ENCODE data around the gene PIP5K1C.

The PIP5K1C gene

GRCh38 chr19:3708207-3708931 lies 8.1 kb upstream of the PIP5K1C start, which contains the start of gene TJP3:
Gene TJP3, plus strand, starts transcription at chr19:3708384. Its CDS starts 20,049 bp downstream, at chr19:3728433.
- no peak for TF ChIP-seq CTCF (conservative IDR thresholded peaks at IDR 0.05; ENCODE audit: low read length)
- H3K4me3 ChIP-seq (ENCODE audit: low read length) = no peak within 1 kb of the TSS
- no peak for DNase-seq (ENCODE audit: low read depth)

- no peak for DNase-seq (ENCODE audit: low read depth)
- no peak for TF ChIP-seq CTCF (conservative IDR thresholded peaks at IDR 0.05; ENCODE audit: low read length)
These were observed 7.6 kb upstream of the PIP5K1C start for GRCh38 chr19:3707868-3708206.

GRCh38 chr19:3701200-3701599 lies 932 bp upstream of the PIP5K1C start:
- DNase-seq (ENCODE audit: low read depth) = no peak
- H3K4me3 ChIP-seq (ENCODE audit: low read length) = no peak overlapping the region
- no peak for TF ChIP-seq CTCF (conservative IDR thresholded peaks at IDR 0.05; ENCODE audit: low read length)

More at GRCh38 chr19:3707868-3708206, 7.6 kb upstream of the PIP5K1C start:
- H3K4me3 ChIP-seq (ENCODE audit: low read length) = no peak overlapping the region

DNA sequence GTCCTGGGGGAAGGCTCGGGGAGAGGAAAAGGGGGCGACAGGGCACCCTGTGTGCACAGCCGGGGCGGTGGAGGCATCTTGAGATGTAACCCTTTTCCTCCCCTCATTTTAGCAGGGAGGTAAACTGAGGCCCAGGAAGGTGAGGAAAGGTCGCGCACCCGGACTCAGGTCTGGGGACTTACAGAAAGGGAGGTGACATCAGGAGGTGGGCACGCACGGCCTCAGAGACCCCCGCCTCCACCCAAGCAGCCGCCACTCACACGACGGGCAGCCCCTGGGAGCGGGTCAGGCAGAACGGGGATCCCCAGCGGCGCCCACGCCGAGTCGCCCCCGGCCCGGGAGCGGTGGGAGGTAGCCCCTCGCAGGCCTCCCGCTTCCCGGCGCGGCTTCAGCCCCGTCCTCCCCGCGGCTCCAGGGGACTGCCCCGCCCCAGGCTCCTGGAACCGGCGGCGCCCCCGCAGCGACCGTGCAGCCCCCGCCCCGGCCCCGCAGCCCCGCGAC lies 477 bp downstream of the PIP5K1C start:
- DNase-seq (ENCODE audit: low read depth) = no peak
- peak overlapping the region; percentile 85 for H3K4me3 ChIP-seq (ENCODE audit: low read length)
- no peak for TF ChIP-seq CTCF (conservative IDR thresholded peaks at IDR 0.05; ENCODE audit: low read length)

DNA sequence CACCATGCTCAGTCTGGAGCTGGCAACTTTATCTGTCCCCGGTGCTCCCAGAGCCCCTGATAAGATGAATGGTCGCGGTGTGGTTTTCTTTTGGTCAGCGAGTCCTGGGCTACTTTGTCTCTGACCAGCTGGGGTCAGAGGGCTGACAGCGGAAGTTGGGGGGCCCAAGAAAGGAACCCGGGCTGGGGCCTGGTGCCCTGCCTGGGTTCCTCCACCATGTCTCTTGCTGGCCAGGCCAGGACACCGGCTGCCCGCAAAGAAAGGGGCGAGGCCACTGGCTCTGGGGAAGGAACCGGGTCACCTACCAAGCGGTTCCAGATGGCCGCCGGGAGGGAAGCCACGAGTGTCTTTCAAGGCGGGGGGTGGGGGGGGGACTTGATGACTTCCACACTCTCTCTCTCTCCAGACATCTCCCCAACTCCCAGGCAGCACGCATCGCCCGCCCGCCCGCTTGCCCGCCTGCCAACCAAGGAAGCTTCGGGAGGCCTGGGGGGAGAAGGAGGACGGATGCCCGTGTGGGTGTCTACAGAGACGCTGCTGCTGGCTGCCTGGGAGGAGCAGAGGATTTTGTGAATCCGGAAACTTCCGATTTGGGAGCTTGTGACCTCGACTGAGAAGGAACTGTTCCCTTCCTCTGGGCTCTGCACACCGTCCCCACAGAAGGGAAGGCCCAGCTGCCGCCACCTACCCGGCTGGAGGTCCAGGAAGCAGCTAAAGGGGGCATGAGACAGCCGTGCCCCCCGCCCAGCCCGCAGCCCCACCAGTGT lies 1.1 kb downstream of the PIP5K1C start:
- TF ChIP-seq CTCF (conservative IDR thresholded peaks at IDR 0.05; ENCODE audit: low read length) = no peak
- DNase-seq (ENCODE audit: low read depth) = peak; percentile 76

DNA sequence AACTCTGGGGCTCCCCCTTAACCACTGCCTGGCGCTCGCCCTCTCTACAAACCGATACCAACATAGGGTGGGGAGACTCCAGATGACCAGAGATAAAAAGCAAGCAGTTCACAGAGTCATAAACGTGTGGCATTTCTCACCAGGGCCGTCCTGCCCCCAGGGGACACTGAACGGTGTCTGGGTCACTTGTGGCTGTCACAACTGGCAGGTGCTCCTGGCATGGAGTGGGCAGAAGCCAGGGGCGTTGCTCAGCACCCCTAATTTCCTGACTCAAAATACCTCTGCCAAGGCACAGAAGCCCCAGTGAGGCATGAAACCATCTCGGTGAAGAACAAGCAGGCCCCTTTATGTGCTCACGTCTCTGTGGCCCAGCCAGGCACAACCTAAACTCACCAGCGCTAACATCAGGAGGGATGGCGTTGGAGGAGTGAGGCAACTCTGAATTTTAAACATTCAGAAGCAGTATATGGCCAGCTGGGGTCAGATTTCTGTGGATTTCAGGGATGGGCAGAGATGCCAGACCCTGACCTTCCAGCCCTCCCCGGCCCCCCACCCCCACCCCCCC lies 1.8 kb downstream of the PIP5K1C start:
- peak overlapping the region; percentile 85 for H3K4me3 ChIP-seq (ENCODE audit: low read length)
- no peak for DNase-seq (ENCODE audit: low read depth)
- no peak for TF ChIP-seq CTCF (conservative IDR thresholded peaks at IDR 0.05; ENCODE audit: low read length)

More for the DNA sequence above, 1.1 kb downstream of the PIP5K1C start:
- H3K4me3 ChIP-seq (ENCODE audit: low read length) = peak overlapping the region; percentile 85
